NCI-H2107 treated with DMSO at 0.1 percent for 48 hours (cell line): Measurements from ENCODE around the gene LUC7L3.
"Not testable (repeated sequence)": the region's sequence is repeated elsewhere in the genome, so short reads cannot be mapped to it uniquely, and the experiment has no call there.

Experiments
- DNase-seq: peaks from one replicate; lab custom pipeline; 2025; ENCODE audit not compliant: unreplicated experiment; lab: John Stamatoyannopoulos, UW

LUC7L3 gene

GRCh38 chr17:50708050-50709000 is 11.1 kb upstream of the LUC7L3 start:
- DNase-seq = no peak

GRCh38 chr17:50709053-50709452 is 10.3 kb upstream of the LUC7L3 start:
- DNase-seq = not testable (repeated sequence)

DNA sequence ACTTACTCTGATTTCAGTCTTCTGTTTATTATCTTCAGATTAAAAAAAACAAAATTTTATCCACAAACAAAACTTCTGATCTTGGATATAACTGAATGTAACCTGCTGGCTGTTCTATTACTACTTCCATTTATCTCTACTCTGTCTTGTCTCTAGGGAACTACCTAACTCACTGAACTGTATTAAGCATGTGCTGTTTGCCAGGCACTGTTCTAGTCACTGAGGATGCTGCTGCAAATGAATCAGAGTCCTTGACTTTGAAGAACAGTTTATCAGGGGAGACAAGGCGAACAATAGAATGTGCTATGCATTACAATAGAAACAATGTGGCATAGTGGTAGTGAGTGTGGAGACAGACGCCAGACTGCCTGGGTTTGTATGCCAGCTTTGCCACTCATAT is 9.4 kb upstream of the LUC7L3 start:
- DNase-seq = no peak

DNA sequence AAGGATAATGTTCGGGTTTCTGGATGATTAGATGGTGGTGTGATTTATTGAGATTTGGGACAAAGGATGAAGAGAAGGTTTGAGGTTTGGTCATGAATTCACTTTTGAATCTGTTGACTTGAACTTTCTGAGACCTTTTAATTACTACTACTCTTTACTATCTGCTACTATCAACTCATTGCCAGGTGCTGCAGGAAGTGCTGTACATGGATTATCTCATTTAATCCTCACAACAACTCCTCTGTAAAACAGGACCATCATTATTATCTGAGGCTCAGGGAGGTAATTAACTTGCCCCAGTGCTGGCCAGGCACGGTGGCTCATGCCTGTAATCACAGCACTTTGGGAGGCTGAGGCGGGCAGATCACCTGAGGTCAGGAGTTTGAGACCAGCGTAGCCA is 8.8 kb upstream of the LUC7L3 start:
- no peak for DNase-seq

- DNase-seq = no peak
Measured at GRCh38 chr17:50712641-50713040, 6.8 kb upstream of the LUC7L3 start.

DNA sequence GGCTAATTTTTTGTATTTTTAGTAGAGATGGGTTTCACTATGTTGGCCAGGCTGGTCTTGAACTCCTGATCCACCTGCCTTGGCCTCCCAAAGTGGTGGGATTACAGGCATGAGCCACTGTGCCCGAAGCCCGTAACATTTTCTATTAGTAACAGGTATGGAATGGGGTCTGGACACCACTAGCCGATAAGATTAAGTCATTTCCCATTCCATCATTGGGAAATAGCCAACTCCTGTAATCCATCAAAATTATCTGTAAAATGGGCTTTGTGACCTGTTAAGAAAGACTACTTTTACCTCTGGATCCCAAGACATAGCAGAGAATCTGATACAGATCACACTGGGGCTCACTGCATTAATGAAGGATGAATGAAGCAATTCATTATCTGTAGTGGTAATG is 3.9 kb upstream of the LUC7L3 start:
- DNase-seq = no peak

DNA sequence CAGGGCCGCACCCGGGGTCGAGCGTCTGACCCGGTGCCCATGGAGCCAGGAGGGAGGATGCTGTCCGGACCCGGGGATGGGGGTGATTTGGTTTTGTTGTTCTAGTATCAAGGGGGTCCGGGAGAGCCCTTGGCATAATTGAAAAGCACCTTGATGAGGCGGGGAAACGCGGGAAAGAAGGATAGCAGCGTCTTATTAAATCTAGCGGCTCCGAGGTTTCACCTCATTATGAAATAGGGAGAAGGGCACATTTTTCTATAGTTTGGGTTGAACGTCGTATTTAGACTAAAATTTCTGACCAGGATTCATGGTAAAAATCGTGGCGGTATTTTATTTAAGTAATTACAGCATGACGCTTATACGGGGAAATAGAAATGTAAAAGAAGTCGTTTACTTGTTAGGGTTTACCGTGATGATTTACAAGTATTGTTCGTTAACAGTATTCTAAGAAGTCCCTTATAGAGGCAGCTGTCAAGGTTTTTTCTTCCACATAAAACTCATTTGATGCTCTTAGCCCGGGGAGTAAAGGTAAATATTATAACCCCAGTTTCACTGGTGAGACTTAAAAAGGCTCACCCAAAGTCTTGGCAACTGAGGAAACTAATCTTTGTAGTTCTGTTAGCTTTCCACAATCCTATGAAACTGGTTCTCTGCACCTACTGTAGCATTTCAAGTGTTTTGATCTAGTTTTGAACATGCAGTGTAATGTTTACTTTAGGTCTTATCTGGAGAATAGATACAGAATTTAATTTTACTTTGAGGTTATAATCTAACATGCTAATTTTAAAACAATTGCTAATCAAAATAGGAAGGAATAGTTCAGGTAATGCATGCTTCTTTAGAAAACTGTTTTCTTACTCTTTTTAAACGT is 756 bp downstream of the LUC7L3 start:
- peak; percentile 20 for DNase-seq

DNA sequence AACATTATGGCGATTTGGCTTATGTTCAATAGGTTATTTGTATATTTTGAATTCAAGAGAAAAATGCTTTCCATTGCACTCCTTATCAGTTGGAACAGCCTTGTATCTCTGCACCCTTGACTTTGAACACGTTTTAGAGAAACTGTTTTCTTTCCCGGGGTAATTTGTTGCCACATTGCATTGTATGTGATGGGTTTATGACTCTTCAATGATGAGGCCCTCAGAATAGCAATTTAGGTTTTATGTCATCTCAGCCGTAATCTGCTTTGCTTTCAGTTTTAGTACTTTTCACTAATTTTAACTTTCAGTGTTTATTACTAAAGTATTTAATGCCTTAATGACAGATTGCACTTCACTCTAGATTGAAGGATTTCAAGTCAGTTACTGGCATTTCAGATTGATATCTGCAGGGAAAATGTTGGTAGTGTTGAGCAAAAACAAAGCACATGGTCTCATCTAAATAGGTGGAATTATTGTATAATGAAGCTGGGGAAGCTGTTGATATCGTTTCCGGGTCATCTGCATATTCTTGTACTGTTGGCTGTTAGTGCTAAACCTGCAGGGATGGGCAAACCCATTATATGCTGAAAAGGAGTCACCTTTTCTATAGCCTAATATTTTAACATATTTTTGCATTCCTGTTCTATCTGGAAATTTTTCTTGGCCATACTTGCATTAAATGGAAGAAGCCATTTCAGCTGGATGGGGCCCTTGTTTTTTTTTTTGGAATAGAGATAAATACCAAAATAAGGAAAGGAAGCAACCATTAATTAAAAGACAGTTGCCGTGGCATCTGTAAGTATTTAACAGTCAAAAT is 2.0 kb downstream of the LUC7L3 start:
- no peak for DNase-seq

GRCh38 chr17:50722746-50723145 is 3.3 kb downstream of the LUC7L3 start:
- no peak for DNase-seq

- not testable (repeated sequence) for DNase-seq
Measured at GRCh38 chr17:50724622-50725021, 5.2 kb downstream of the LUC7L3 start.

GRCh38 chr17:50725769-50726655 is 6.6 kb downstream of the LUC7L3 start:
- no peak for DNase-seq

GRCh38 chr17:50728112-50728429 is 8.7 kb downstream of the LUC7L3 start:
- no peak for DNase-seq

GRCh38 chr17:50728881-50729765 is 9.7 kb downstream of the LUC7L3 start:
- DNase-seq = no peak

DNA sequence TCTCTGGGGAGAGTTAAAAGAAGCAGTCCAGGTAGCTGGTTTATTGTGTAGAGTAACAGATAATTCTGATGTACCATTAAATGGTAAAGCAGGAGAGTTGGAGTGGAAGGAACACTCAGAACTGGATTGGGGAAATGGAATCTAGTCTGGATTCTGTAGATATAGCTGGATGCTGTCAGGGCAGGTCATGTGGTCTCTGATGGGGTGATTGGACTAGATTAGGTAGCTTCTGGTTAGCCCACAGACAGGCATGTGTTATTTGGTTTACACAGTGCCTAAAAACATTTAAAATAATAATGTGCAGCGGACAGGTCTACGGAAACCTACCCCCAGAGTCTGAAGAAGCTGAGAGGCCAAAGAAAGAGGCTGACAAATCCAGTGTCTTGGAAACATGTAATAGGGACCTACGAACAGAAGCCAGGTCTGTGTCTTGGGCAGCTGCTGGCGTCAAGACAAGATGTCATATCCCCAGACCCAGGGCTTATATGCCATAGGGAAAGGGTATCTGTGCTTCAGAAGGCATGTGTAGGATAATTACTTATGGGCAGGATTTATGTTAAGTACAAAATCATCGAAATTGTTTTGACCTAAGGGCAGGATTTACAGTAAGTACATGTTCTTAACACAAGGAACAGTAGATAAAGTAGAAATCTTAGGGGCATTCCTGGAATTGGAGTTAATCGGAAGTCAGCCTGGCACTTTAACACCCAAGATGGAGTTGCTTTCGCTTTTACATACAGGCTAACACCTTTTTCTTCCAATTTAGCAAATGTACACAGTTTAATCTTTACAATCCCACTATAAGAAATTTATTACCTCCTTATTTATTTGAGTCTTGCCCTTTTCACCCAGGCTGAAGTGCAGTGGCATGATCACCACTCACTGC is 12.4 kb downstream of the LUC7L3 start:
- DNase-seq = no peak

GRCh38 chr17:50735287-50735686 is 15.9 kb downstream of the LUC7L3 start:
- DNase-seq = no peak

DNA sequence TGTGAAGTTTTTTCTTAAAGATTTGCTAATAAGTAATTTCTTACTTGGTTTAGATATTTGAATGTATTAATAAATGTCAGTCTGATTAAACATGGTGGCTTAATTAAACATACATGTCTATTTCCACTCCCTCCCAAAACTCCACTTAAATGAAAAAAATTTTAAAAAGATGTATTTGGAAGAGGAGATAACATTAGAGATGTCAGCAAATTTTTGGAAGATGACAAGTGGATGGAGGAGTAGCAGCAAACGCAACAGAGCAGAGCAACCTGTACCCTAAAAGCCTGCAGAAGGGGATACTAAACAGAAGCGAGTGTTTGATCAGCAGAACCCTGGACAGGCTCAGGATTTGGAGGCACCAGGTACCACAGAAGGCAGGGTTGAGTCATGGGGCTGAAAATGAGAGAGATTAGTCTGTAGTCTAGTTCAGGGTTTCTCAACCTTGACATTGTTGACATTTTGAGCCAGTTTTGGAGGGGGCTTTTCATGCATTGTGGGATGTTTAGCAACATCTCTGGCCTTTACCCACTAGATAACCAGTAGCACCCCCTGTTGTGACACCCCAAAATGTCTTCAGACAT is 17.8 kb downstream of the LUC7L3 start:
- DNase-seq = no peak

GRCh38 chr17:50739098-50739497 is 19.7 kb downstream of the LUC7L3 start:
- no peak for DNase-seq

DNA sequence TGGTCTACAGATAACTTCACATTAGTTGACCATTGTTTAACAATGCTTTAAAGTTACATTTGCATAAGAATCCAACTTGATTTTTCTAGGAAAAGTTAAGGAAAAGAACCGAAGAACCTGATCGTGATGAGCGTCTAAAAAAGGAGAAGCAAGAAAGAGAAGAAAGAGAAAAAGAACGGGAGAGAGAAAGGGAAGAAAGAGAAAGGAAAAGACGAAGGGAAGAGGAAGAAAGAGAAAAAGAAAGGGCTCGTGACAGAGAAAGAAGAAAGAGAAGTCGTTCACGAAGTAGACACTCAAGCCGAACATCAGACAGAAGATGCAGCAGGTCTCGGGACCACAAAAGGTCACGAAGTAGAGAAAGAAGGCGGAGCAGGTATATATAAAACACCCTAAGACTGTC is 26.2 kb downstream of the LUC7L3 start:
- no peak for DNase-seq
